NCI-H510A treated with DMSO at 0.1 percent for 48 hours (cell line): Measurements from ENCODE around the gene OGDHL.

Experiments
- DNase-seq: peaks from one replicate; lab custom pipeline; 2025; lab: John Stamatoyannopoulos, UW

Gene OGDHL

DNA sequence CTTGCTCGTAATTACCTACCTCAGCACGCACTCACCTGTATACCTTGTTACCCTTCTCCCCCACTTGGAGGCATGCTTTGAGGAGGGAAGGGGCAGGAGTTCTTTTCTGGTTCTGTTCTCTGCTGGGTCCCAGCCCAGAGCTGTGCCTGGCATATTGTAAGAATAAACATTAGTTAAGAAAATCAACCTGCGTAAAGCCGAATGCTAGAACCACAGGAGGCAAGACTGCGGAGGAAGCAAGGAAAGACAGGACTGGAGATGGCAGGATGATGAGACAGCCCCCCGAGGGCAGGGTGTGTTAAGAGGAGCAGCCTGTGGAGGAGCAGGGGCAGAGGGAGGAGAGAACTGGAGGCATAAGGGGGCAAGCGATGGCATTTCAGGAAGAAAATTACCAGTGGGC is 73.2 kb downstream of the OGDHL start:
- no peak for DNase-seq

- no peak for DNase-seq
Measured at GRCh38 chr10:49688261-49688846, 73.8 kb downstream of the OGDHL start.

GRCh38 chr10:49686651-49687050 is 75.5 kb downstream of the OGDHL start:
- DNase-seq, result no peak
